ENCODE measurements around the gene PHF21A. TPM values are rescaled to one million over a fixed set of nuclear protein-coding genes. Genes with fewer than 3 reads are reported as not detected.

PHF21A gene
- total and polyA plus RNA-seq, 2 experiments from 2014 or later, result 24.6 to 30.4 TPM

DNA sequence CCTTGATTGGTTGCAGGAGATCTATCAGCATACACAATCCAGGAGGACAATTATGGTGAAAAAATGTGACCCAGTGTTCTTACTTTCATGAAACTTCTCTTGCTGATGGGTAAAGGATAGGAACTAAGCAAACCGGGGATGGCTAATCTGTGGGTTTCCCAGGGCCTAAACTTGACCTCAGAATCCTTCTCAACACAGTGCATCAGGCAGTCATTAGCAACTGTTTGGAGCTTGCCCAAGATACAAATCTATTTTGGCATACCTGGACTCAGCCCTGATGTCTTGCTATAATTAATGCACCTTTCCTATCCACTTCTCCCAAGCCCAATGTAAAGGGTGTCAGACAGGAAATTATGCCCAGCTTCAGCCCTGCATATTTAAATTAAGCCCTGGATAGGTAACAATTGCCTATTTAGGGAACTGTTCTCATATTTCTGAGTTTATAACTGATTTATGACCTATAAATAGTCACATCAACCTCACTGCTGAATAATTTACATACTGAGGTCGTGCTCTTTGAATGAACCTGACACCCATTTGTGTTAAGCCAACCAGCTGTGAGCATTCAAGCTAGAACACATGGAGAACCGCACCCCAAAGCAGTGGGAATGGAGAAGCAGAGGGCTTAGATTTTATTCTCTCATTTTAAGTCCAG, 9.2 kb upstream of the PHF21A start:
- no peak for DNase-seq (ENCODE audit: low spot score)
- Histone ChIP-seq H3K4me1 (ENCODE audit: insufficient read depth) (no peaks in the 10 kb centered on the region), H2AFZ (no peak overlapping the region), H3K27ac (no peak overlapping the region), H3K9me2 (replicated peaks; ENCODE audit: insufficient read depth) (no peaks in the 10 kb centered on the region), H3K4me2 (no peak overlapping the region), H3K27me3 (no peaks in the 10 kb centered on the region), H3K9me3 (ENCODE audit: low read depth) (no peaks in the 10 kb centered on the region), H3K4me3 (no peak overlapping the region), H3K36me3 (replicated peaks; ENCODE audit: insufficient read depth, low read depth) (no peaks in the 10 kb centered on the region), H4K20me1 (ENCODE audit: insufficient read depth, poor library complexity, severe bottlenecking) (no peaks in the 10 kb centered on the region), H3K79me2 (no peaks in the 10 kb centered on the region)
- 82% methylated on average over 3 of the region's 3 CpGs for WGBS (ENCODE audit: low lambda C conversion rate, missing lambda C conversion rate)
- no peak for TF ChIP-seq EZH2 (IDR thresholded peaks at IDR 0.05; ENCODE audit: borderline replicate concordance)
- no peak for TF ChIP-seq EZH2phosphoT487 (IDR thresholded peaks at IDR 0.05; ENCODE audit: low read depth, severe bottlenecking, unreplicated experiment)
- TF ChIP-seq, protein P1, sequence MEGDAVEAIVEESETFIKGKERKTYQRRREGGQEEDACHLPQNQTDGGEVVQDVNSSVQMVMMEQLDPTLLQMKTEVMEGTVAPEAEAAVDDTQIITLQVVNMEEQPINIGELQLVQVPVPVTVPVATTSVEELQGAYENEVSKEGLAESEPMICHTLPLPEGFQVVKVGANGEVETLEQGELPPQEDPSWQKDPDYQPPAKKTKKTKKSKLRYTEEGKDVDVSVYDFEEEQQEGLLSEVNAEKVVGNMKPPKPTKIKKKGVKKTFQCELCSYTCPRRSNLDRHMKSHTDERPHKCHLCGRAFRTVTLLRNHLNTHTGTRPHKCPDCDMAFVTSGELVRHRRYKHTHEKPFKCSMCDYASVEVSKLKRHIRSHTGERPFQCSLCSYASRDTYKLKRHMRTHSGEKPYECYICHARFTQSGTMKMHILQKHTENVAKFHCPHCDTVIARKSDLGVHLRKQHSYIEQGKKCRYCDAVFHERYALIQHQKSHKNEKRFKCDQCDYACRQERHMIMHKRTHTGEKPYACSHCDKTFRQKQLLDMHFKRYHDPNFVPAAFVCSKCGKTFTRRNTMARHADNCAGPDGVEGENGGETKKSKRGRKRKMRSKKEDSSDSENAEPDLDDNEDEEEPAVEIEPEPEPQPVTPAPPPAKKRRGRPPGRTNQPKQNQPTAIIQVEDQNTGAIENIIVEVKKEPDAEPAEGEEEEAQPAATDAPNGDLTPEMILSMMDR (IDR thresholded peaks at IDR 0.05; ENCODE audit: poor library complexity), result no peak

DNA sequence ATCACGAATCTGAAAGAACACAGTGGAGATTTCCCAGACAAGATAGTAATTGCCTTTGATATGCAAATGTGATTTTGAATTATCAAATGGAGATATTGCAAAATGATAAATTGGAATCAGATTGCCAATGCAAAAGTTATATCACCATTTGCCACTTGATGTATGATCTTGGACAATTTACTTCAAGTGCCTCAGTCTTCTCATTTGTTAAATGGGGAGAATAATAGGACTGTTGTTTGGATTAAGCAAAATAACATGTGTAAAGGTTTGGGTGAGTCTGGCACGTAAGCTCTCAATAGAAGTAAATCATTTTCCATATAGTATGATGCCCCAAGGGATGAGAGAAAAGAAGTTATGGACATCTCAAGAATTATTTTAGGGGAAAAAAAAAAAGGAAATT, 7.9 kb upstream of the PHF21A start:
- no peaks in the 10 kb centered on the region for H3K79me2 ChIP-seq
- H3K27me3 ChIP-seq, result no peaks in the 10 kb centered on the region
- no peak overlapping the region for H2AFZ ChIP-seq
- H3K27ac ChIP-seq, result no peak overlapping the region
- H3K4me2 ChIP-seq, result no peak overlapping the region
- no peaks in the 10 kb centered on the region for H3K9me3 ChIP-seq (ENCODE audit: low read depth)
- 90% methylated on average over 2 of the region's 2 CpGs for WGBS (ENCODE audit: low lambda C conversion rate, missing lambda C conversion rate)
- H3K4me1 ChIP-seq (ENCODE audit: insufficient read depth), result no peaks in the 10 kb centered on the region
- no peaks in the 10 kb centered on the region for H3K9me2 ChIP-seq (replicated peaks; ENCODE audit: insufficient read depth)
- no peaks in the 10 kb centered on the region for H4K20me1 ChIP-seq (ENCODE audit: insufficient read depth, poor library complexity, severe bottlenecking)
- TF ChIP-seq, protein P1 (IDR thresholded peaks at IDR 0.05; ENCODE audit: poor library complexity), result no peak
- TF ChIP-seq EZH2 (IDR thresholded peaks at IDR 0.05; ENCODE audit: borderline replicate concordance) (no peak), EZH2phosphoT487 (IDR thresholded peaks at IDR 0.05; ENCODE audit: low read depth, severe bottlenecking, unreplicated experiment) (no peak)
- DNase-seq (ENCODE audit: low spot score), result no peak
- no peaks in the 10 kb centered on the region for H3K36me3 ChIP-seq (replicated peaks; ENCODE audit: insufficient read depth, low read depth)
- H3K4me3 ChIP-seq, result no peak overlapping the region

DNA sequence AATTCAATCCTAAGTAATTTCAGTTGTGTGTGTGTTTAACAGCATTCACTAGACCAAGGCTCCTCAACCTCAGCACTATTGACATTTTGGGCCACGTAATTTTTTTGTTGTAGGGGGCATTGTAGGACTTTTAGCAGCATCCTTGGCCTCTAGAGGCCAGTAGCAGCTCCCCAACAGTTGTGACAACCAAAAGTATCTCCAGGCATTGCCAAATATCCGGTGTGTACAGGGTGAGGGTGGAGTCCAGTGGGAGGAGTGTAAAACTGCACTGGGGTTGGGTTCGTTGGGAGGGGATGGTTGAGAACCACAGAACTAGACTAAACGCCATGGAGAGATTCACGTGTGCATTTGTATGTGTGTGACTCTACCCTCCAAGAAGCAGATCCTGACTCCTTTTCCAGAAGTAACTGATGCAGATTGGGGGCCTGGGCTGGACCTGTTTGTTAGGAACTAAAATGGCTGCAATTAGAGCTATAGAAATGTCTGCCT, 5.9 kb upstream of the PHF21A start:
- Histone ChIP-seq H3K36me3 (replicated peaks; ENCODE audit: insufficient read depth, low read depth) (no peaks in the 10 kb centered on the region), H3K4me3 (no peak overlapping the region), H3K27ac (no peak overlapping the region), H2AFZ (no peak overlapping the region), H3K9me2 (replicated peaks; ENCODE audit: insufficient read depth) (no peaks in the 10 kb centered on the region), H4K20me1 (ENCODE audit: insufficient read depth, poor library complexity, severe bottlenecking) (no peaks in the 10 kb centered on the region), H3K27me3 (no peaks in the 10 kb centered on the region), H3K4me2 (no peak overlapping the region), H3K79me2 (no peaks in the 10 kb centered on the region), H3K4me1 (ENCODE audit: insufficient read depth) (no peaks in the 10 kb centered on the region), H3K9me3 (ENCODE audit: low read depth) (no peaks in the 10 kb centered on the region)
- 51% methylated on average over 5 of the region's 5 CpGs for WGBS (ENCODE audit: low lambda C conversion rate, missing lambda C conversion rate)
- DNase-seq (ENCODE audit: low spot score), result no peak
- TF ChIP-seq, protein P1 (IDR thresholded peaks at IDR 0.05; ENCODE audit: poor library complexity), result peak; percentile 18
- TF ChIP-seq EZH2phosphoT487 (IDR thresholded peaks at IDR 0.05; ENCODE audit: low read depth, severe bottlenecking, unreplicated experiment), result no peak
